Activated T-helper 2 cell treated with anti-CD3 and anti-CD28 coated beads, Interferon-gamma antibody, Interleukin-2, Interleukin-4, amounts not matched to agents 10 μg/mL and 5 μg/mL and 100 μg/mL, durations not matched to agents 14 hours and 24 hours and 36 hours (primary cell): ENCODE results near the gene BCAS1. TPM values are rescaled to one million over a fixed set of nuclear protein-coding genes. Genes with fewer than 3 reads are reported as not detected.

Experiments
- DNase-seq: peaks from one replicate; pipeline ENCODE4 v3.0.0; 2021; ENCODE audit warnings: low spot score
- H3K27ac Mint-ChIP-seq: one replicate; pipeline ENCODE4 v1.8.0; 2021; ENCODE audit warnings: mixed read lengths
- H3K27me3 Mint-ChIP-seq: one replicate; pipeline ENCODE4 v1.8.0; 2021; ENCODE audit warnings: low read depth, mixed read lengths
- H3K36me3 Mint-ChIP-seq: one replicate; pipeline ENCODE4 v1.8.0; 2021; ENCODE audit warnings: low read depth, mixed read lengths
- H3K4me1 Mint-ChIP-seq: one replicate; pipeline ENCODE4 v1.8.0; 2021; ENCODE audit warnings: low read depth, mixed read lengths
- H3K4me3 Mint-ChIP-seq: one replicate; pipeline ENCODE4 v1.8.0; 2021; ENCODE audit warnings: low read depth, mild to moderate bottlenecking, moderate library complexity, mixed read lengths
- H3K9me3 Mint-ChIP-seq: one replicate; pipeline ENCODE4 v1.8.0; 2021; ENCODE audit warnings: mixed read lengths
- intact Hi-C: fragments of 100-400 bp; cut with micrococcal nuclease; formaldehyde crosslinking; loops from one replicate; pipeline ENCODE4 v1.15.1; 2023
- total RNA-seq: library from RNA; stranded (reverse); gene quantifications from 2 replicates; pipeline ENCODE4 v1.2.3, GENCODE V29; 2022

Gene BCAS1
- total RNA-seq, 1 donor from 2014 or later = not detected

DNA sequence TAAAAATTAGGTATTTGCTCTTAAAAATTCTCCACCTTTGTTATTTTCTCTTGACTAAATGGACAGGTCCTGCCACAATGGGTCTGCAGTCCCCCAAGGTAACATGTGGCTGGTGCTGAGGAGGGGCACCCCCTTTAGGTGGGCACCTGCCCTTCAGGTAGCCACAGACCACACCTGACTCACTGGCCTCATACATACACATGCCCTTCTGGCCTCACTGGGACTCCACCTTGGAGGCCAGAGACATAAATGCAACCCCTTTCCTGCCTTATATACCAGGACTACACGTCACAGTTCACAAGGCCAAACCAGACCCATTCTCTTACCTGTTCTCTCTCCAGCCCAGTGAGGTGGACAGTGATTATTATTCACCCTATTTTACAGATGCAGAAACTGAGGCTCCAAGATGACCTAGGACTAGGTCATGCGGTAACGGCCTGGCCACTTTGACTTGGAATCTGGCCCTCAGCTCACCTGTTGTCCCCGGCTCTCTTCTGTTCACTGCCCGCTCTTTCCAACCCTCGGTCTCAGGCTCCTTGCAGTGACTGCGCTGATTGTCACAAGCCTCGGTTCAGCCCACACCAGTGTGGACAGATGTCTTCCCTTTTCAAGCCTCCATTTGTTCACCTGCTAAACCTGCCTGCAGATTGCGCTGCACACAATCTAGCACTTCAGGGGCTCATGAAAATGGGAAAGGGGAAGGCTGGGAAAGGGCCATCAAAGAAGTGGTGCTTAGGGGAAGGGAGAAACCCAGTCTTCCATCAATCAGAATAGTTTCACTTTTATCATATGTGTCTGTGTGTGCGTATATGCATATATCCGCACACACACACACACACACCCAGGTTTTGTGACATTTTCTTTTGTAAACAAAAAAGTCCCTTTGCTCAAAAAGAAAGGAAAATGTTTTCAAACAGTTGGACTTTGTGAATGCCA, 121.7 kb downstream of the BCAS1 start:
- Mint-ChIP-seq H3K27ac (peak overlapping the region; percentile 90), H3K27me3 (no peaks in the 10 kb centered on the region), H3K4me1 (peaks cover 34% of the 10 kb centered on the region), H3K9me3 (peaks cover 9% of the 10 kb centered on the region), H3K36me3 (peaks cover 4% of the 10 kb centered on the region), H3K4me3 (peak overlapping the region; percentile 49)
- intact Hi-C loops = loop anchor here (2.0 to 5.0 kb wide), 4 partner anchors 96 to 791 kb away; no protein-coding TSS in a partner anchor
- no peak for DNase-seq

- peaks cover 4% of the 10 kb centered on the region for H3K36me3 Mint-ChIP-seq
- DNase-seq = no peak
- peaks cover 6% of the 10 kb centered on the region for H3K9me3 Mint-ChIP-seq
- H3K27me3 Mint-ChIP-seq = no peaks in the 10 kb centered on the region
- no peak overlapping the region for H3K4me3 Mint-ChIP-seq
- H3K4me1 Mint-ChIP-seq = peaks cover 36% of the 10 kb centered on the region
- intact Hi-C loops = loop anchor here (2.0 to 5.0 kb wide), 4 partner anchors 97 to 790 kb away; no protein-coding TSS in a partner anchor
- no peak overlapping the region for H3K27ac Mint-ChIP-seq
Observed at GRCh38 chr20:53947501-53948195, 122.7 kb downstream of the BCAS1 start.

- no peaks in the 10 kb centered on the region for H3K9me3 Mint-ChIP-seq
- no peak for DNase-seq
- no peaks in the 10 kb centered on the region for H3K27me3 Mint-ChIP-seq
- H3K4me3 Mint-ChIP-seq = no peak overlapping the region
- intact Hi-C loops = loop anchor here (5.0 kb wide), 1 partner anchor 789 kb away; no protein-coding TSS in a partner anchor
- H3K4me1 Mint-ChIP-seq = peaks cover 37% of the 10 kb centered on the region
- H3K27ac Mint-ChIP-seq = no peak overlapping the region
- no peaks in the 10 kb centered on the region for H3K36me3 Mint-ChIP-seq
Observed at GRCh38 chr20:53946106-53946505, 124.3 kb downstream of the BCAS1 start.

DNA sequence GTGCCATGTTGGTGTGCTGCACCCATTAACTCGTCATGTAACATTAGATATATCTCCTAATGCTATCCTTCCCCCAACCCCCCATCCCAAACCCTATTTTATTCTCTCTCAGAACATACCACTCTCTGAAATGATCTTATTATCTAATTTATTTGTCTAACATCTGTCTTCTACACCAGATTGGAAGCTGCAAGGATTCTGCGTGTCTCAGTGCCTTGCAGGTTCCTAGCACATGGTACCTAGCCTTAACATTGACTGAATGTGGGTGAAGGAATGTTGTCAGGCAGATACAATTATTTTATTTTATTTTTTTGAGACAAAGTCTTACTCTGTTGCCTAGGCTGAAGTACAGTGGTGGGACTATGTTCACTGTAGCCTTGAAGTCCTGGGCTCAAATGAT, 124.9 kb downstream of the BCAS1 start:
- no peaks in the 10 kb centered on the region for H3K9me3 Mint-ChIP-seq
- intact Hi-C loops = loop anchor here (5.0 kb wide), 1 partner anchor 788 kb away; no protein-coding TSS in a partner anchor

DNA sequence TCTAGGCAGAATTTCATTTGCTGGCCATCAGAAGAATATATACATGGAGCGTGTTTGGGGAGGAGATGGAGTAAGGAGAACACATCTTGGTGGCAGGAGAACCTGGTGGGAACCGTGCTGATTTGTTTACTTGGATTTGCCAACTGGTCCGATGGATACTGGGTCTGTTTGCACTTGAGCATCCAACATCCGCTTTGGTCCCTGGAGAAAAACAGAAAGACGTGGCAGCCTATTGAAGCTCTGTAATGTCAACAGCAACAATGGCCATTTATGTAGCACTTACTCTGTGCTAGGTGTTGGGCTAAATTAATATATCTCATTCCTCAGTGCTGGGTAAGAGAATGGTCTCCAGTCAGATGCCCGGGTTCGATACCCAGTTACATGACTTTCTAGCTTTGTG, 125.6 kb downstream of the BCAS1 start:
- no peaks in the 10 kb centered on the region for H3K36me3 Mint-ChIP-seq
- H3K4me1 Mint-ChIP-seq = peaks cover 39% of the 10 kb centered on the region
- no peaks in the 10 kb centered on the region for H3K9me3 Mint-ChIP-seq
- H3K27me3 Mint-ChIP-seq = no peaks in the 10 kb centered on the region
- intact Hi-C loops = loop anchor here (5.0 kb wide), 3 partner anchors 118 to 787 kb away; no protein-coding TSS in a partner anchor
- no peak overlapping the region for H3K4me3 Mint-ChIP-seq
- no peak for DNase-seq
- no peak overlapping the region for H3K27ac Mint-ChIP-seq

More for the DNA sequence above, 124.9 kb downstream of the BCAS1 start:
- no peak for DNase-seq
- H3K4me1 Mint-ChIP-seq = peaks cover 40% of the 10 kb centered on the region
- H3K36me3 Mint-ChIP-seq = no peaks in the 10 kb centered on the region
- H3K27me3 Mint-ChIP-seq = no peaks in the 10 kb centered on the region
- no peak overlapping the region for H3K4me3 Mint-ChIP-seq
- H3K27ac Mint-ChIP-seq = no peak overlapping the region

- Mint-ChIP-seq H3K9me3 (no peaks in the 10 kb centered on the region), H3K4me1 (peaks cover 32% of the 10 kb centered on the region), H3K36me3 (no peaks in the 10 kb centered on the region), H3K4me3 (no peak overlapping the region), H3K27me3 (no peaks in the 10 kb centered on the region), H3K27ac (no peak overlapping the region)
- intact Hi-C loops = loop anchor here (5.0 kb wide), 2 partner anchors 119 to 531 kb away; no protein-coding TSS in a partner anchor
- DNase-seq = no peak
Observed at GRCh38 chr20:53943522-53944291, 126.7 kb downstream of the BCAS1 start.

DNA sequence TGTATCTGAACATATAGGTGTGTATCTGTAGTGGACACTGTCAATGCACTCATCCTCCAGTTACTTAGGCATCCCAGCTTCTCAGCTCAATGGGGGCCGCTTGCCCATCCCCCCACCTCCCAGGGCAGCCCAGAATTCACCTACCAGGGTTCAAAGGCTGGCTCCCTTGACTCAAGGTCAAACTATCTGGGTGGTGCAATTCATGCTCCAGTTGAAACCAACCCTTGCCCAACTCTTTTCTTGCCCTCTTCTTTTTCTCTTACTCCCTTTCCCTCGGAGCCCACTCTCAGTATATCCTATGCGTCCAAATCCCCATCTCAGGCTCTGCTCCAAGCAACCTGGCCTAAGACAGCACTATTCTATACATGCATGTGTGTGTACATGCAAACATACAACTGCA, 127.4 kb downstream of the BCAS1 start:
- peaks cover 28% of the 10 kb centered on the region for H3K4me1 Mint-ChIP-seq
- H3K4me3 Mint-ChIP-seq = no peak overlapping the region
- H3K27ac Mint-ChIP-seq = no peak overlapping the region
- intact Hi-C loops = loop anchor here (5.0 kb wide), 2 partner anchors 119 to 531 kb away; no protein-coding TSS in a partner anchor
- H3K36me3 Mint-ChIP-seq = no peaks in the 10 kb centered on the region
- H3K27me3 Mint-ChIP-seq = no peaks in the 10 kb centered on the region
- no peaks in the 10 kb centered on the region for H3K9me3 Mint-ChIP-seq
- no peak for DNase-seq

DNA sequence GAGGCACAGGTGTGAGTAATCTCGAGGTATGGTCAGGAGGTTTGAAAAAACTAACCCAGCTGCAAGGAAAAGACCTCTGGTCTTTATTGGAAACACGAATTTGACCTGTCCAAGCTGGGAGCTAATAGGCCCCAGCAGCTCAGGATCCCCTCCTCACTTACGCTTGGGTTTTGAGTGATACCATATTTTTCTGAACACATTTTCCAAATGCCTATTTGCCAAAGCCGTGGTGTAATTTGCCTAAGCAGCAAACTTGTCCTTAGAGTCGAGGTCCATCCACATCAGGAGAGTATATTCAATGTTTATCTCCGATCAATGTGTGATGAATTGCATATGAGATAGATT, 128.0 kb downstream of the BCAS1 start:
- Mint-ChIP-seq H3K4me3 (no peak overlapping the region), H3K4me1 (peaks cover 32% of the 10 kb centered on the region), H3K9me3 (no peaks in the 10 kb centered on the region), H3K27me3 (no peaks in the 10 kb centered on the region), H3K36me3 (no peaks in the 10 kb centered on the region), H3K27ac (no peak overlapping the region)
- intact Hi-C loops = loop anchor here (5.0 kb wide), 2 partner anchors 120 to 530 kb away; no protein-coding TSS in a partner anchor
- DNase-seq = no peak

GRCh38 chr20:53941680-53942471, 128.5 kb downstream of the BCAS1 start:
- Mint-ChIP-seq H3K9me3 (no peaks in the 10 kb centered on the region), H3K27ac (no peak overlapping the region), H3K4me1 (peaks cover 32% of the 10 kb centered on the region), H3K36me3 (no peaks in the 10 kb centered on the region), H3K27me3 (no peaks in the 10 kb centered on the region), H3K4me3 (no peak overlapping the region)
- intact Hi-C loops = loop anchor here (5.0 kb wide), 2 partner anchors 120 to 530 kb away; no protein-coding TSS in a partner anchor
- no peak for DNase-seq

DNA sequence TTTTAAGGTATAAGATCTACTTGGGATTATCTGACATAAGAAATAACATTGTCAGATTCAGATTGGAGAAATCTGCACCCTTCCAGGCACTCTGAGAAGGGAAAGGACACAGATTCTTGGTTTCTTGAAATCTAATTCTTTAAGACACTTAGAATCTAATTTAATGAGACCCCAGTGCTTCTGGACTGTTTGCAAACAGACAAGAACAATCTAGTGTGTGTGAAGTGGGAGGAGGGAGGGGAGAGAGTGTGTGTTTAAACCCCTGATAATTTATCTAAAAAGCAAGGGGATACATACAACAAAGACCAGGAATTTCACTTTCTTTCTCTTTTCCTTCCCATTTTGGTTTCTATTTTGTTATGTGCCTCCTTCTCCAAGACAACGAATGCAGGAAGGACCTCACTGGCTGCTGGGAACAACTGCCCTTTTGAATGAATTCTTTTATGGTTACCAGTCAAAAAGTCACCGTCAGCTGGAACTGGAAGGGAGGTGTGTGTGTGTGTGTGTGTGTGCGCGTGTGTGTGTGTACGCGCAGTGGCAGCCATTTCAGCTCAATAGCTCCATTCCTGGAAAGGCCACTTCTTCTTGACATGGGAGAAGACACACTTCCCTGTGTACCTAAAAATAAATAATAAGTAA, 129.4 kb downstream of the BCAS1 start:
- peaks cover 32% of the 10 kb centered on the region for H3K4me1 Mint-ChIP-seq
- H3K9me3 Mint-ChIP-seq = no peaks in the 10 kb centered on the region
- H3K27ac Mint-ChIP-seq = no peak overlapping the region
- H3K27me3 Mint-ChIP-seq = no peaks in the 10 kb centered on the region
- intact Hi-C loops = loop anchor here (1.0 to 5.0 kb wide), 3 partner anchors 121 to 529 kb away; no protein-coding TSS in a partner anchor
- DNase-seq = no peak
- H3K4me3 Mint-ChIP-seq = no peak overlapping the region
- no peaks in the 10 kb centered on the region for H3K36me3 Mint-ChIP-seq

DNA sequence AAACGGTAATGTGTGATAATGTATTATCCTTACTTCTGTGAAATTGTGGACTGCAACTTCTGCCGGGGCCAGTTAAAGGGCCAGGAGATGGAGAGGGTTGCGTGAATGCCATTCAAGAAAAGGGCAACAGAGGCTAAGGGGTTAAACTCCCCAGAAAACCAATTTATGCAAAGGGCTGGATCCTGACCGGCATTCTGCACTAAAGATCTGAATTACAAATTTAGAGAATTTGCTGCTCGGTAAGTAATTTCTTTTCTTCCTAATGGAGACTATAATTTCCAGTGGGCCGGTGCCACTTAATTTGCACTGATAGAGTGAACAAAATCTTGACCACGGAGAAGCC, 130.1 kb downstream of the BCAS1 start:
- Mint-ChIP-seq H3K36me3 (no peaks in the 10 kb centered on the region), H3K9me3 (no peaks in the 10 kb centered on the region), H3K27me3 (no peaks in the 10 kb centered on the region), H3K27ac (no peak overlapping the region), H3K4me3 (no peak overlapping the region), H3K4me1 (peaks cover 37% of the 10 kb centered on the region)
- intact Hi-C loops = loop anchor here (1.0 to 5.0 kb wide), 3 partner anchors 122 to 528 kb away; no protein-coding TSS in a partner anchor
- DNase-seq = no peak
